Muscle of arm (tissue), 12 donors: ENCODE data around the gene WBP2. TPM values are rescaled to one million over a fixed set of nuclear protein-coding genes. Genes with fewer than 3 reads are reported as not detected.

ENCODE experiments used
- DNase-seq: peaks from one replicate; pipeline ENCODE4 v3.0.0-alpha.2; 2013
- polyA plus RNA-seq, 12 donors: library from polyadenylated mRNA; unstranded; fragments of 120-200 nt; gene quantifications; one replicate each; pipeline ENCODE4 v1.2.1, GENCODE V29; 2013; ENCODE audit not compliant: insufficient read length in 12 of 12

WBP2 gene
- polyA plus RNA-seq, 12 donors: 43.3 to 104 (median 48.5) TPM; not detected in 1

- no peak for DNase-seq
Measured at GRCh38 chr17:75847614-75848522, 7.3 kb downstream of the WBP2 start.

GRCh38 chr17:75846692-75847613, 8.2 kb downstream of the WBP2 start:
- DNase-seq: no peak

GRCh38 chr17:75845933-75846691, 9.0 kb downstream of the WBP2 start:
- DNase-seq: no peak

GRCh38 chr17:75845058-75845711, 9.9 kb downstream of the WBP2 start:
- DNase-seq: no peak

GRCh38 chr17:75844530-75845057, 10.5 kb downstream of the WBP2 start:
- no peak for DNase-seq

GRCh38 chr17:75843577-75844529, 11.3 kb downstream of the WBP2 start, which contains the start of gene UNC13D:
Gene UNC13D, minus strand, starts transcription at chr17:75844404. Its CDS starts 67 bp downstream, at chr17:75844337.
- no peak for DNase-seq

GRCh38 chr17:75842963-75843576, 12.1 kb downstream of the WBP2 start:
- no peak for DNase-seq

- DNase-seq: no peak
Measured at GRCh38 chr17:75842411-75842810, 12.7 kb downstream of the WBP2 start.

- DNase-seq: no peak
Measured at GRCh38 chr17:75840799-75841164, 14.4 kb downstream of the WBP2 start.

- no peak for DNase-seq
Measured at GRCh38 chr17:75839942-75840798, 15.0 kb downstream of the WBP2 start.

- DNase-seq: no peak
Measured at GRCh38 chr17:75838410-75838809, 16.7 kb downstream of the WBP2 start.

GRCh38 chr17:75837899-75838298, 17.2 kb downstream of the WBP2 start:
- DNase-seq: no peak

GRCh38 chr17:75836605-75837004, 18.5 kb downstream of the WBP2 start:
- DNase-seq: no peak

GRCh38 chr17:75835654-75835987, 19.5 kb downstream of the WBP2 start:
- no peak for DNase-seq

- no peak for DNase-seq
Measured at GRCh38 chr17:75834928-75835653, 20.0 kb downstream of the WBP2 start.

- DNase-seq: no peak
Measured at GRCh38 chr17:75834279-75834920, 20.7 kb downstream of the WBP2 start.
